Astrocyte of the hippocampus (primary cell): ENCODE data around the gene SSR1.
A peak's percentile ranks its signal among the peaks of the same experiment; 100 is the strongest.

ENCODE experiments used
- DNase-seq: peaks from one replicate; pipeline ENCODE4 v3.0.0; 2011; ENCODE audit warnings: low read depth, low spot score

The SSR1 gene

GRCh38 chr6:7239590-7239948, 73.4 kb downstream of the SSR1 start:
- no peak for DNase-seq

- peak; percentile 72 for DNase-seq
These were observed 74.0 kb downstream of the SSR1 start for GRCh38 chr6:7238900-7239589.

GRCh38 chr6:7238526-7238899, 74.5 kb downstream of the SSR1 start:
- no peak for DNase-seq

GRCh38 chr6:7237653-7238188, 75.3 kb downstream of the SSR1 start:
- no peak for DNase-seq

- DNase-seq, result no peak
These were observed 76.4 kb downstream of the SSR1 start for GRCh38 chr6:7236306-7237209.

GRCh38 chr6:7235712-7236305, 77.2 kb downstream of the SSR1 start:
- no peak for DNase-seq

- no peak for DNase-seq
These were observed 78.5 kb downstream of the SSR1 start for GRCh38 chr6:7234547-7234946.

- peak; percentile 21 for DNase-seq
These were observed 80.6 kb downstream of the SSR1 start for GRCh38 chr6:7232351-7232750.

- no peak for DNase-seq
These were observed 81.9 kb downstream of the SSR1 start for GRCh38 chr6:7230956-7231713.

GRCh38 chr6:7230327-7230691, 82.7 kb downstream of the SSR1 start:
- DNase-seq, result no peak

GRCh38 chr6:7229376-7230326, 83.3 kb downstream of the SSR1 start:
- no peak for DNase-seq

- DNase-seq, result no peak
These were observed 84.2 kb downstream of the SSR1 start for GRCh38 chr6:7228662-7229375.

GRCh38 chr6:7224731-7225130, 88.3 kb downstream of the SSR1 start:
- DNase-seq, result no peak

GRCh38 chr6:7222197-7222596, 90.8 kb downstream of the SSR1 start:
- DNase-seq, result no peak

GRCh38 chr6:7219310-7219709, 93.7 kb downstream of the SSR1 start:
- peak; percentile 50 for DNase-seq

- DNase-seq, result no peak
These were observed 94.5 kb downstream of the SSR1 start for GRCh38 chr6:7218406-7218988.
